Dermis blood vessel endothelial cell (primary cell): ENCODE results near the gene B3GNT8. TPM values are rescaled to one million over a fixed set of nuclear protein-coding genes. Genes with fewer than 3 reads are reported as not detected.
"Not testable (repeated sequence)": the region's sequence is repeated elsewhere in the genome, so short reads cannot be mapped to it uniquely, and the experiment has no call there.

Experiments used
- DNase-seq: peaks from one replicate; pipeline ENCODE4 v3.0.0; 2010
- total RNA-seq: library from RNA; depleted of rRNA; stranded (reverse); fragments of >200 nt; gene quantifications from 2 replicates; pipeline ENCODE4 v1.2.3, GENCODE V29; 2014

B3GNT8 gene
- total RNA-seq, 1 donor from 2014 or later, result 2.6 TPM

DNA sequence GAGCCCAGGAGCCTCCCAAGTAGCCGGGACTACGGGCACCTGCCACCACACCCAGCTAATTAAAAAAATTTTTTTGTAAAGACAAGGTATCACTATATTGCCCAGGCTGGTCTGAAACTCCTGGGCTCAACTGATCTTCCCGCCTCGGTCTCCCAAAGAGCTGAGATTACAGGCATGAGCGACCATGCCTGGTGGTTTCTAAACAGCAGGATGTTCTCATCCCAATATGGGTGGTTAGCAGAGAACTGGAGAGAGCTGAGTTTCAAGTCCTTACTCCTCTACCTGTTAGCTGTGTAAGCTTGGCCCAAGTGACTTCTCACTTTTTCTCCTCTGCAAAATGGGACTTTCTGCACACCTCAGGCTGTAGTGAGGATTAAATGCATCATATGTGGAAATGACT, 42.8 kb downstream of the B3GNT8 start:
- no peak for DNase-seq

GRCh38 chr19:41381536-41381935, 45.6 kb downstream of the B3GNT8 start:
- DNase-seq, result not testable (repeated sequence)

GRCh38 chr19:41377977-41378709, 49.0 kb downstream of the B3GNT8 start:
- no peak for DNase-seq

- no peak for DNase-seq
These were observed 50.2 kb downstream of the B3GNT8 start for GRCh38 chr19:41376998-41377365.

DNA sequence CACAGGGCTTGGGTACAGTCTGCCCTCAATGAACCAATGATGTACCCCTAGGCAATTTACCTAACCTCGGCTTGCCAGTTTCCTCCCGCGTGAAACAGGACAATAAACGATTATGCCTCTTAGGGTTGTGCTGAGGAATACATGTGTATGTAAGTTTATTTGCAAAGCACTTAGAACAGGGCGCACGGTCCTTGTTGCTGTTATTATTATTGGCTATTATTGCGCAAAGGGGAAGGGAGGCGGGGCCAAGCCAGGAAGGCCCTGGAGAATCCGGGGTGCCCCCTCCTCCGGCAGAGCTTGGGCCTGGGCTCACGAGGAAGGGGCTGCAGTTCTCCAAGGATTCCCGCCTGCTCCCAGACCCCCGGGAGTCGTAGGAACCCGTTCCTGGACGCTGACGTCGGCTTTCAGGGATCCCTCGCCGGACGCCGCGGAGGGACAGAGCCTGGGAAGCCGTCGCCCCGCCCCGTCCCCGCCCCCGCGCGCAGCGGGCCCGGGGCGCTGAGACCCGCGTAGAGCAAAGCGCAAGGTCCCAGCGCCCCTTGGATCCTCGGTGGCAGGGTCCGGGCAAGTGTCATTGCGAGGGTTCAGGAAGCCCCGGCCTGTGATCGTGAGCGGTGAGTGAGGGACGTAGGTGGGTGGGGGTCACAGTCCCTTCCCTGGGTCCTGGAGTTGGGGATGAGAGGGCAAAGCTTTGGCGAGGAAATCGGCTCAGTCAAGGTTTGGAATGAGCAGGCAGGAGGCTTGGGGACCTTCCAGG, 50.8 kb downstream of the B3GNT8 start, which contains the start of gene TMEM91:
Gene TMEM91 (plus strand): TSS at position 293 of the 757 bp plus-strand sequence. CDS start 1,777 bp downstream, outside the sequence.
- peak; percentile 25 for DNase-seq

Other genes with a start within 250 kb of the B3GNT8 start
- 0.68 and 0.88 TPM in 2 replicates for gene CYP2S1, start 234.2 kb downstream of the B3GNT8 start, total RNA-seq
- gene AXL, start 208.2 kb downstream of the B3GNT8 start, total RNA-seq, result 11.2 and 90.9 TPM in 2 replicates
- 63.3 and 171 TPM in 2 replicates for gene HNRNPUL1, start 163.0 kb downstream of the B3GNT8 start, total RNA-seq
- gene CCDC97, start 117.2 kb downstream of the B3GNT8 start, total RNA-seq, result 7.5 and 13.2 TPM in 2 replicates
- 19.4 and 74.5 TPM in 2 replicates for gene TGFB1, start 73.5 kb downstream of the B3GNT8 start, total RNA-seq
- gene B9D2, start 63.2 kb downstream of the B3GNT8 start, total RNA-seq, result 6.8 and 7.9 TPM in 2 replicates
- gene TMEM91, start 50.8 kb downstream of the B3GNT8 start, total RNA-seq, result 4.7 and 9.2 TPM in 2 replicates
- 8.8 and 11.9 TPM in 2 replicates for gene EXOSC5, start 30.0 kb downstream of the B3GNT8 start, total RNA-seq
- gene BCKDHA, start 29.6 kb downstream of the B3GNT8 start, total RNA-seq, result 36.9 and 69.8 TPM in 2 replicates
- 55.0 and 77.7 TPM in 2 replicates for gene DMAC2, start 12.5 kb upstream of the B3GNT8 start, total RNA-seq
- not detected in 2 replicates for gene ERICH4, start 15.8 kb upstream of the B3GNT8 start, total RNA-seq
- 3.2 and 9.4 TPM in 2 replicates for gene CEACAM21, start 148.8 kb upstream of the B3GNT8 start, total RNA-seq
- not detected in 2 replicates for gene CEACAM4, start 199.7 kb upstream of the B3GNT8 start, total RNA-seq